ENCODE measurements around the gene ABO. TPM values are rescaled to one million over a fixed set of nuclear protein-coding genes. Genes with fewer than 3 reads are reported as not detected.

ABO gene
- total RNA-seq, 1 donor from 2014 or later, result 2.3 TPM

DNA sequence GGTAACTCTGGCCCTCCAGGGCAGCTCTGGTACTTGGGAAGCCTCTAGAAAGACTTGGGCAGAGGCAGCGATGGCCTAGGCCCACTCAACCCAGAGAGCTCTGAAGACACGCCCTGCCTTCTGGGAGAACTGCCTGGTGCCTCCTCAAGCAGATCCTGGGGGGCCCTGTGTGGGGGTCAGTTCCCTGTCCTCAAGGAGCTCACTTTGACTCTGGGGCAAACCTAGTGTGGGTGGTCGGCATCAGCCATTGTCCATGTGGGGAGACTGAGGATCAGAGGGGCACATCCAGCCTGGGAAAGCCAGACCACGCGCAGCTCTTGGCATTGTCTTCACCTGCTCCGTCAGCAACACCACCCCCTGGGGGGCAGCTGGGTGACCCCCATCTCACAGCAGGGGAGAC, 28.0 kb downstream of the ABO start:
- no peak overlapping the region for H3K27ac Mint-ChIP-seq
- DNase-seq (ENCODE audit: low spot score in 2 of 2, unreplicated experiment in 2 of 2), result no peak
- no peaks in the 10 kb centered on the region for H3K9me3 Mint-ChIP-seq
- H3K36me3 Mint-ChIP-seq, result no peaks in the 10 kb centered on the region
- TF ChIP-seq, protein P1, sequence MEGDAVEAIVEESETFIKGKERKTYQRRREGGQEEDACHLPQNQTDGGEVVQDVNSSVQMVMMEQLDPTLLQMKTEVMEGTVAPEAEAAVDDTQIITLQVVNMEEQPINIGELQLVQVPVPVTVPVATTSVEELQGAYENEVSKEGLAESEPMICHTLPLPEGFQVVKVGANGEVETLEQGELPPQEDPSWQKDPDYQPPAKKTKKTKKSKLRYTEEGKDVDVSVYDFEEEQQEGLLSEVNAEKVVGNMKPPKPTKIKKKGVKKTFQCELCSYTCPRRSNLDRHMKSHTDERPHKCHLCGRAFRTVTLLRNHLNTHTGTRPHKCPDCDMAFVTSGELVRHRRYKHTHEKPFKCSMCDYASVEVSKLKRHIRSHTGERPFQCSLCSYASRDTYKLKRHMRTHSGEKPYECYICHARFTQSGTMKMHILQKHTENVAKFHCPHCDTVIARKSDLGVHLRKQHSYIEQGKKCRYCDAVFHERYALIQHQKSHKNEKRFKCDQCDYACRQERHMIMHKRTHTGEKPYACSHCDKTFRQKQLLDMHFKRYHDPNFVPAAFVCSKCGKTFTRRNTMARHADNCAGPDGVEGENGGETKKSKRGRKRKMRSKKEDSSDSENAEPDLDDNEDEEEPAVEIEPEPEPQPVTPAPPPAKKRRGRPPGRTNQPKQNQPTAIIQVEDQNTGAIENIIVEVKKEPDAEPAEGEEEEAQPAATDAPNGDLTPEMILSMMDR (IDR thresholded peaks at IDR 0.05; ENCODE audit: unreplicated experiment), result no peak
- peaks cover 23% of the 10 kb centered on the region for H3K4me1 Mint-ChIP-seq
- peaks cover 1% of the 10 kb centered on the region for H3K27me3 Mint-ChIP-seq (ENCODE audit: low read depth)
- H3K4me3 Mint-ChIP-seq, result no peak overlapping the region

DNA sequence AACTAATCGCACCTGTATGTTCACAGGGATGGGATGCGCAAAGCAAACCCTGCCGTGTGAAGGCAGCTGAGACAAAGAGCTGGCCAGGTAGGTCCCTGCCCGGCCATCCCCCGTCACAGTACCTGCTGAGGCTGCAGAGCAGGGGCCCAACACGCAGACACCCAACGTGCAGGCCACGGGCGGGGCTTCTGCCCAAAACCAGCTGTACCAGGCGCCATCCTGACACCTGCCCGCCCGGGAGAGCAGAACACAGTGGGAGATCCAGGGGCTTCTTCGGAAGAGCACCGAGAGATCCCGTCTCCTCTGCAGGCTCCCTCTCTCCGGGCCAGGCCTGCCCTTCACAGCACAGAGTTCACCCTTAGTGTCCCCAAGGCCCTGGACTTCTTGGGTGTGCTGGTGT, 28.4 kb downstream of the ABO start:
- peaks cover 1% of the 10 kb centered on the region for H3K27me3 Mint-ChIP-seq (ENCODE audit: low read depth)
- H3K4me3 Mint-ChIP-seq, result no peak overlapping the region
- no peak overlapping the region for H3K27ac Mint-ChIP-seq
- H3K9me3 Mint-ChIP-seq, result no peaks in the 10 kb centered on the region
- DNase-seq (ENCODE audit: low spot score in 2 of 2, unreplicated experiment in 2 of 2), result no peak
- peaks cover 23% of the 10 kb centered on the region for H3K4me1 Mint-ChIP-seq
- no peaks in the 10 kb centered on the region for H3K36me3 Mint-ChIP-seq
- TF ChIP-seq, protein P1 (IDR thresholded peaks at IDR 0.05; ENCODE audit: unreplicated experiment), result no peak

GRCh38 chr9:133242991-133243390, 32.0 kb downstream of the ABO start:
- no peaks in the 10 kb centered on the region for H3K9me3 Mint-ChIP-seq
- H3K4me3 Mint-ChIP-seq, result no peak overlapping the region
- DNase-seq (ENCODE audit: low spot score in 2 of 2, unreplicated experiment in 2 of 2), result no peak
- peaks cover 1% of the 10 kb centered on the region for H3K27me3 Mint-ChIP-seq (ENCODE audit: low read depth)
- no peaks in the 10 kb centered on the region for H3K36me3 Mint-ChIP-seq
- TF ChIP-seq, protein P1 (IDR thresholded peaks at IDR 0.05; ENCODE audit: unreplicated experiment), result no peak
- peaks cover 15% of the 10 kb centered on the region for H3K4me1 Mint-ChIP-seq
- no peak overlapping the region for H3K27ac Mint-ChIP-seq

DNA sequence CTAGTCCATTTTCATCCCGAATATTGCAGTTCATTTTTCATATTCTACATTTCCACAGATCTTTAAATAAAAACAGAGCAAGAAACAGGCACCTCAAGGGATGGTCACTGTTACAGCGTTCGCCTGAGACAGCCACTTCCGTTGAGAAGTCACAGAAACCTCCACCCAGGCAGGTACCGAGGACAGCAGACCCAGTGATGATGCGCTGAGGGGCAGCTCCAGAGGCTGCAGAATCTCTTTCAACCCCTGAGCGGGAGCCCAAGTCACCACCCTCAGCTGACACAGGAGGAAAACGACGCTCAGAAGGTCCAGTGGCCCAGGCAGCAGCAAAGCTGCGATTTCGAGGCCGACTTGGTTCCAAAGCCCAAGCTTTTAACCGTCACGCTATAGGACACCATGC, 32.8 kb downstream of the ABO start:
- H3K36me3 Mint-ChIP-seq, result no peaks in the 10 kb centered on the region
- H3K4me3 Mint-ChIP-seq, result no peak overlapping the region
- TF ChIP-seq, protein P1 (IDR thresholded peaks at IDR 0.05; ENCODE audit: unreplicated experiment), result no peak
- H3K4me1 Mint-ChIP-seq, result peaks cover 23% of the 10 kb centered on the region
- H3K9me3 Mint-ChIP-seq, result no peaks in the 10 kb centered on the region
- DNase-seq (ENCODE audit: low spot score in 2 of 2, unreplicated experiment in 2 of 2), result no peak
- H3K27me3 Mint-ChIP-seq (ENCODE audit: low read depth), result peaks cover 1% of the 10 kb centered on the region
- no peak overlapping the region for H3K27ac Mint-ChIP-seq

GRCh38 chr9:133239533-133240090, 35.4 kb downstream of the ABO start:
- no peaks in the 10 kb centered on the region for H3K27me3 Mint-ChIP-seq (ENCODE audit: low read depth)
- H3K4me3 Mint-ChIP-seq, result peak overlapping the region; percentile 71
- peaks cover 18% of the 10 kb centered on the region for H3K4me1 Mint-ChIP-seq
- H3K36me3 Mint-ChIP-seq, result no peaks in the 10 kb centered on the region
- DNase-seq (ENCODE audit: low spot score in 2 of 2, unreplicated experiment in 2 of 2), result no peak
- no peak overlapping the region for H3K27ac Mint-ChIP-seq
- no peaks in the 10 kb centered on the region for H3K9me3 Mint-ChIP-seq
- TF ChIP-seq, protein P1 (IDR thresholded peaks at IDR 0.05; ENCODE audit: unreplicated experiment), result no peak
